PFSK-1 (cell line): Measurements from ENCODE around the gene IQGAP2.

Source experiments
- FOXP2 ChIP-seq: optimal IDR thresholded peaks from 2 replicates; pipeline ENCODE3; 2011; ENCODE audit warnings: borderline replicate concordance, control low read depth, inconsistent platforms; ENCODE audit not compliant: insufficient read depth; ENCODE audit errors: extremely low read length, extremely low read depth
- POLR2AphosphoS5 ChIP-seq: IDR thresholded peaks from 2 replicates; pipeline ENCODE4 v1.6.1; 2012; ENCODE audit warnings: low read depth, mild to moderate bottlenecking, control low read depth, low read length, moderate library complexity
- REST ChIP-seq, 2 experiments: IDR thresholded peaks; 2 replicates each; pipeline versions ENCODE4 v1.6.1 to v1.8.0; 2011 to 2012; ENCODE audit warnings: low read depth in 2 of 2, low read length in 2 of 2, control low read depth in 1 of 2, inconsistent platforms in 1 of 2, mild to moderate bottlenecking in 1 of 2, moderate library complexity in 1 of 2; ENCODE audit not compliant: insufficient read depth in 1 of 2
- SIN3A ChIP-seq: IDR thresholded peaks from 2 replicates; pipeline ENCODE4 v1.6.1; 2012; ENCODE audit warnings: mild to moderate bottlenecking, low read length, moderate library complexity, borderline replicate concordance; ENCODE audit not compliant: insufficient read depth
- TAF1 ChIP-seq: IDR thresholded peaks from 2 replicates; pipeline ENCODE4 v1.6.1; 2012; ENCODE audit warnings: low read length, control low read depth, borderline replicate concordance; ENCODE audit not compliant: insufficient read depth

IQGAP2 gene

DNA sequence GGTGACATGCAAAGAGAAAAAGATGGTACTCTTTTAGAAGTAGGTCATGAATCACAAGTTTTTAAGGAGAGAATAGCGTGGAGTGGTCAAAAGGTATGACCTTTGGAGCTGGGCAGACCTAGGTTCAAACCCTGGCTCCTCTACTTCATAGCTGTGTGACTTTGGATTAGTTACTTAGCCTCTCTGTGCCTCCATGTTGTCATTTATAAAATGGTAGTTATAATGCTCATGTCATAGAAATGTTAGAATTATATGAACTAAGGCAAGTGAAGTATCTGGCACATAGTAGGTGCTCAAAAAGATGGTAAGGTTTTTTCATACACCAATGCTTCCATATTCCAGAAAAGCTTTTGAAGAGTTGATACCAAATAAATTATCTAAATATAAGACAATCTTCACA lies 320.2 kb downstream of the IQGAP2 start:
- no peak for TF ChIP-seq TAF1
- no peak for TF ChIP-seq SIN3A
- no peak for TF ChIP-seq FOXP2
- TF ChIP-seq REST (IDR thresholded peaks at IDR 0.05; ENCODE audit: insufficient read depth in 1 of 2, low read depth in 2 of 2, low read length in 2 of 2) = no peak
- no peak for TF ChIP-seq POLR2AphosphoS5

- TF ChIP-seq POLR2AphosphoS5 = no peak
- no peak for TF ChIP-seq FOXP2
- TF ChIP-seq REST (IDR thresholded peaks at IDR 0.05; ENCODE audit: insufficient read depth in 1 of 2, low read depth in 2 of 2, low read length in 2 of 2) = no peak
- no peak for TF ChIP-seq TAF1
- no peak for TF ChIP-seq SIN3A
Observed at GRCh38 chr5:76723906-76724305, 320.8 kb downstream of the IQGAP2 start.

DNA sequence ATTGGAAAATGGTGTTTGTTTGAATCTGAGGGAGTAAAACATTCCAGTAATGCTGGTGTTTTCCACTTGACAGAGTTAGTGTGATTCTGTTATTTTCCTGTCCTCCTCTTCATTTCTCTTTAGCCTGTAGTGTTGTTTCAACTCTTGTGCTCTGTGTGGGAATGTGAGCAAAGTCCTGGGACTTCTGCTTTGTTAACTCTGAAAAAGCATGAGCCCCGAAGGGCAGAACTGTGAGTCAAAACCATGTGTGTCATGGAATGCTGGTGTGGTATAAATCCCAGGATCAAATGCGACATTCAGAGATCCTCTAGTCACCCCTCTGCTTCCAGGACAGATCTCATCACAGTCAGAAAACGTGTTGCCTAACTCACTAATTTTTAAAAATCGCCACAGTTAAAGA lies 321.8 kb downstream of the IQGAP2 start:
- no peak for TF ChIP-seq POLR2AphosphoS5
- no peak for TF ChIP-seq SIN3A
- no peak for TF ChIP-seq FOXP2
- no peak for TF ChIP-seq REST (IDR thresholded peaks at IDR 0.05; ENCODE audit: insufficient read depth in 1 of 2, low read depth in 2 of 2, low read length in 2 of 2)
- TF ChIP-seq TAF1 = no peak

DNA sequence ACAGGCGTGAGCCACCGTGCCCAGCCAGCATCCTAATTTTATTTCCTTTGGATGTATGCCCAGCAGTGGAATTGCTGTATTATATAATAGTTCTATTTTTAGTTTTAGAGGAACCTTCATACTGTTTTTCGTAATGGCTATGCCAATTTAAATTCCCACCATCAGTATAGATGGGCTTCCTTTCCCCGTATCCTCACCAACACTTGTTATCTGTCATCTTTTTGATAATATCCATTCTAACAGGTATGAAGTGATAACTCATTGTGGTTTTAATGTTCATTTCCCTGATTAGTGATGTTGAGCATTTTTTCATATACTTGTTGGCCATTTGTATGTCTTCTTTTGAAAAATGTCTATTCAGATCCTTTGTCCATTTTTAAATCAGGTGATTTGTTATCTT lies 325.9 kb downstream of the IQGAP2 start:
- TF ChIP-seq TAF1 (no peak), POLR2AphosphoS5 (no peak), FOXP2 (no peak), REST (IDR thresholded peaks at IDR 0.05; ENCODE audit: insufficient read depth in 1 of 2, low read depth in 2 of 2, low read length in 2 of 2) (no peak), SIN3A (no peak)

GRCh38 chr5:76729373-76730290 lies 326.5 kb downstream of the IQGAP2 start:
- TF ChIP-seq SIN3A = no peak
- no peak for TF ChIP-seq FOXP2
- no peak for TF ChIP-seq REST (IDR thresholded peaks at IDR 0.05; ENCODE audit: insufficient read depth in 1 of 2, low read depth in 2 of 2, low read length in 2 of 2)
